Umbilical cord (tissue), 2 donors: Measurements from ENCODE around the gene TOMM70. TPM values are rescaled to one million over a fixed set of nuclear protein-coding genes. Genes with fewer than 3 reads are reported as not detected.
"Not testable (repeated sequence)": the region's sequence is repeated elsewhere in the genome, so short reads cannot be mapped to it uniquely, and the experiment has no call there.

Experiments
- DNase-seq: peaks from one replicate; pipeline ENCODE4 v3.0.0-alpha.2; 2015; ENCODE audit warnings: low spot score
- total RNA-seq: library from RNA; depleted of rRNA; stranded (reverse); fragments of >200 nt; gene quantifications from one replicate; pipeline ENCODE4 v1.2.3, GENCODE V29; 2014; ENCODE audit warnings: low replicate concordance; ENCODE audit not compliant: insufficient read depth

The TOMM70 gene
- total RNA-seq, 1 donor from 2014 or later, result 58.7 TPM

DNA sequence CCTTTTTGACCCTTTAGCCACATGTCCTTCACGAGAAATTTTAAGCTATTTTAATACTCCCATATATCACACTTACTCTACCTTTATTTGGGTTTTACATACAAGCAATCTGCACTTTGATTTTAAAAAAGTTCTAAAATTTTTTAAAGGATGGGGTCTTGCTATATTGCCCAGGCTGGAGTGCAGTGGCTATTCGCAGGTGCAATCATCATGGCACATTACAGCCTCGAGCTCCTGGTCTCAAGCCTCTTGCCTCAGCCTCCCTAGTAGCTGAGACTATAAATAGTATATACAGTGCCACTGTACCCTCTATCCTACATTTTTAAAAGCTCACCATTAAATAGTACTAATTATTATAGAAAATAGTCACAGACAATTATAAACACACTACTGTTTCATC, 36.5 kb downstream of the TOMM70 start:
- no peak for DNase-seq

DNA sequence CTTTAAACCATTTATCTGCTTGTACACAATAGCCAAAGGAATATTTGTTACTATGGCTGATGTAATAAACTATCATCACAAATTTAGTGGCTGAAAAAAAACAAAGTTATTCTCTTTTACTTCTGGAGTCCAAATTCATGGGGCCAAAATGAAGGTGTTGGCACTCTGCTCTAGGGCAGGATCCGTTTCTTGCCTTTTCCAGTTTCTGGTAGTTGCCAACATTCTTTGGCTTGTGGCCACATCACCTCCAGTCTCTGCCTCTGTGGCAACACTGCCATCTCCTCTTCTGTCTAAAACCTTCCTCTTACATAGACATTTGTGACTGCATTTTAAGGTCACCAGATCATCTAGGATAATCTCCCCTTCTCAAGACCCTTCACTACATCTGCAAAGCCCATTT, 39.0 kb downstream of the TOMM70 start:
- DNase-seq, result no peak

DNA sequence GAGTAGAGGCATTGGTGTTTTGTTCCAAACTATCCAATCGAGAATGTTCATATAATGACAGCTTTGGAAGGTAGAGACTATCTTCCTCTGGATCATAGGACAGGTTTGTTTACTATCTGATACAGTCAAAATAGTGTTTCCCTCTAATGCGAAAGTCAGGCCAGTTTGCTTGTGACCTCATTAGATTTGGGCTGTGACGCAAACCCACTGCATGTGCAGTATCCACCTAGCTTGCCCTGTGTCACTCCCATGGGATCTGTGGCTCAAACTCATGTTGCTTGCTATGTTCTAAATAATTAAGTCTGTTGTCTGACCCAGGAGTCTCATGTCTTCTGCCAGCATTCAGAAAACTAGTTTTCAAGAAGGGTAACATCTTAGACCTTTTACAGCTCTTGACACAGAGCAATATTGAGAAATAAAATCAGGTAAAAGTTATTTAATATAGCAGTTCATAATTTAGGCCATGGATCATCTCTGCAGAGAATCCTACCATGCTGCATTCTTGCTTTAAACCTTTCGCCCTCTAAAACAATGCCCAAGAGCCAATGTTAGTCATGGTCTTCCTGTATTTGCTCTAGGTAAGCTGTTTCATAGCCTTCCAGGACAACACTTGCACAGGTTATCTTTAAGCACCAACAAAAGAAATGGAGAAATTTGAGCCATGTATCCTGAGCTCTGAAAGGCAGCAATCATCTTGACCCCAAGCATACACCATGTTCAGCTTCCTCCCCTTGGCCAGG, 40.0 kb downstream of the TOMM70 start:
- no peak for DNase-seq

DNA sequence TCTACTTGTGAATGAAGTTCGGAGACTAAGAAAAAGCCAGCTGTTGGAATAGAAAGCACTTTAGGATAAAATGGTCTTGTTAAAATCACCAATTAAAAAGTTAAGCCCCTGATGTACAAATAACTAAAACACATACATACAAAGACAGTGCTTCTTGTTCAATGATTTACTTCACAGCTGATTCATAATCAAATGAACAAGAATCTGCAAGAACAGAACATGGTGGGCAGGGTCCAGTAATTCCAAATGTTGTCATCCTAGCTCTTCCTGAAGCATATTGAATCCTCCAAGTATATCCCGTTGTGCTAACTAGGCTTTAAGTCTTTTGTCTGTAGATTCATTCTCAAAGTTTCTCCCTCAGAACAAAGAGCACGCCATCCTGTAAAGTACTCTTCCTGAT, 41.9 kb downstream of the TOMM70 start:
- no peak for DNase-seq

DNA sequence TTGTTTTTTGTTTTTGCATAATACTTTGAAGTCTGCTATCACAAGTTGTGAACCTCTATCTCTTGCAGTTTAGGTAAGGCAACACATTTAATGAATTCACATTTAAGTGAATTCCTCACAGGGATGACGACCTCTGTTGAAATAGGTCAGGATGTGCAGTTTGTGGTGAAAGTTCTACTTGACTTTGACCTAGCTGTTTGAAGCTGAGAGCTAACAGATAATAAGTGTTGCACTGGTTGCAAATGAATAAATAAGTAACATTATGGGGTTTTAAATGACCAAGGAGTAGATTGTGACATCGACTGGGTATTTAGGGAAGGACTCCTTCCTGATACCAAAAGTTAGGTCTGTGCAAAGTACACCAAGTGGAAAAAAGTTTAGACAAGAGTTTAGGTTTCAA, 42.5 kb downstream of the TOMM70 start:
- no peak for DNase-seq

GRCh38 chr3:100354850-100355249, 46.0 kb downstream of the TOMM70 start:
- peak; percentile 36 for DNase-seq

- peak; percentile 66 for DNase-seq
These were observed 48.3 kb downstream of the TOMM70 start for GRCh38 chr3:100352296-100353231.

DNA sequence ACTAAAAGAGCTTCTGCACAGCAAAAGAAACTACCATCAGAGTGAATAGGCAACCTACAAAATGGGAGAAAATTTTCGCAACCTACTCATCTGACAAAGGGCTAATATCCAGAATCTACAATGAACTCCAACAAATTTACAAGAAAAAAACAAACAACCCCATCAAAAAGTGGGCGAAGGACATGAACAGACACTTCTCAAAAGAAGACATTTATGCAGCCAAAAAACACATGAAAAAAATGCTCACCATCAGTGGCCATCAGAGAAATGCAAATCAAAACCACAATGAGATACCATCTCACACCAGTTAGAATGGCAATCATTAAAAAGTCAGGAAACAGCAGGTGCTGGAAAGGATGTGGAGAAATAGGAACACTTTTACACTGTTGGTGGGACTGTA, 49.1 kb downstream of the TOMM70 start:
- not testable (repeated sequence) for DNase-seq

GRCh38 chr3:100348727-100349126, 52.2 kb downstream of the TOMM70 start:
- DNase-seq, result no peak

- DNase-seq, result no peak
These were observed 60.4 kb downstream of the TOMM70 start for GRCh38 chr3:100340527-100340926.

DNA sequence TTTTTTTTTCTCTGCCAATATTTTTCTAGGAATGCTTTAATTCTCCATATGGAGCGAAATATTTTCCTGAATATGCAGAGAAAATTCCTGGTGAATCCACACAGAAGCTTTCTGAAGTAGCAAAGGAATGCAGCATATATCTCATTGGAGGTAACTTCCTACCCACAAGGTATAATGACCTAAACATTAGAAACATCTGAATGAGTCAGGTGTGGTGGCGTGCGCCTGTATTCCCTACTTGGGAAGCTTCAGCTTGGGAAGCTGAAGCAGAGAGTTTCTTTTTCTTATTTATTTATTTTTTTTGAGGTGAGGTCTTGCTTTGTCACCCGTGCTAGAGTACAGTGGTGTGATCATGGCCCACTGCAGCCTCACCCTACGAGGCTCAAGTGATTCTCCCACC, 61.1 kb downstream of the TOMM70 start:
- DNase-seq, result no peak

- no peak for DNase-seq
These were observed 62.0 kb downstream of the TOMM70 start for GRCh38 chr3:100338911-100339310.

- DNase-seq, result not testable (repeated sequence)
These were observed 64.7 kb downstream of the TOMM70 start for GRCh38 chr3:100336229-100336628.

DNA sequence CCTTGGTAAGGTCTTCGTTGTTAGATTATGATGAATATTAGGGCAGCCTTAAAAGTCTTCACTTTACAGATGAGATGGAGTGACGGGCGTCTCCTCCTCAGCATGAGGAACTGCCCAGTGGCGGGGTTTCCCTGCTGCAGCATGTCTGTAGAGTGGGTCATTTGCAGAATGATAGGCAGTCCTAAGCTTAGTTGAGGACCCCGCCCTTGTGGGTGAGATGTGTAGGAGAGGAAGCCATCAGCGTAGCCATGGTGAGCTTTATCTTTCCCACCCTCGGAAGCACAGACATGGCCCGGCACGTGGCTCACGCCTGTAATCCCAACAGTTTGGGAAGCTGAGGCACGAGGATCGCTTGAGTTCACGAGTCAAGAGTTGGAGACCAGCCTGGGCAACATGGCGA, 65.5 kb downstream of the TOMM70 start:
- peak; percentile 12 for DNase-seq

DNA sequence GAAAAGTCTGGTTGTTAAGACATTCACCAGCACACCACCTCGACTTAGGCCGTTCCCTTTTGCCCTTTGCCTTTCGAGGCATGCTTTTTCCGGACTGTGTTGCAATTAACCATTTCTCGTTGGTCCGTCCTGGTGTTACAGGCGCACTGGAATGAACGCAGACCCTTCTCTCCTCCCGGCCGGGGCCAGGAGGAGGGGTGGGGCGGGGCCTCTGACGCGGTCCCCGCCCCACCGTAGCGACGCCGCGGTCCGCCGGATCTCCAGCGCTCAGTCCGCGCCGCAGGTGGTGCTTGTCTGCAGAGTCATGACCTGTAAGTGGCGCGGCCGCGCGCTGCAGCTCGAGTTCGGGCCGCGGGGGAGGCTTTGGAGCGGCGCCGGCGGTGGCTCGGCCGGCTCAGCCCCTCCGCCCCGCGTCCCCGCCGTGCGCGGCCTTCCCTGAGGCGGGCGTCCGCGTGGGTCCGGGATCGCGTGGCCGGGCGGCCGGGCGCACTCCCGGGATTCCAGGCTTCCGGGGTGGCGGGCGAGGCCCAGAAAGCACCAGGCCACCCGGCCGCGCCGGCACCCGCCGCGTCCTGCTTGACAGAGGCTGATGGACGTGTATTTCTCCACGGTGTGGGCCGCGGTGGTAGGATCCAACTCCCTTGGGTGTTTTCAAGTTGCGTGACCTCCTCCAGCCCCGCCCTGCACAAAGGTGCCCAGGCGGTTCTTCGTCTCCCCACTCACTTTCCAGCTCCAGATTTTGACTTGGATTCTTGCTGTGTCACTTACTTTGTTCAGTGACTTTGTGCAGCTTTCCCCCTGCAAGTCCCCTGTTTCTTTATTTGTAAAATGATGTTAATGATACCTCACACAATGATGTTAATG, 66.2 kb downstream of the TOMM70 start, which contains the start of gene NIT2:
Gene NIT2, plus strand, starts transcription at position 270 of the 864 bp plus-strand sequence. Its CDS starts 35 bp downstream, at position 305.
- DNase-seq, result peak; percentile 81

GRCh38 chr3:100333970-100334487, 66.9 kb downstream of the TOMM70 start:
- no peak for DNase-seq

DNA sequence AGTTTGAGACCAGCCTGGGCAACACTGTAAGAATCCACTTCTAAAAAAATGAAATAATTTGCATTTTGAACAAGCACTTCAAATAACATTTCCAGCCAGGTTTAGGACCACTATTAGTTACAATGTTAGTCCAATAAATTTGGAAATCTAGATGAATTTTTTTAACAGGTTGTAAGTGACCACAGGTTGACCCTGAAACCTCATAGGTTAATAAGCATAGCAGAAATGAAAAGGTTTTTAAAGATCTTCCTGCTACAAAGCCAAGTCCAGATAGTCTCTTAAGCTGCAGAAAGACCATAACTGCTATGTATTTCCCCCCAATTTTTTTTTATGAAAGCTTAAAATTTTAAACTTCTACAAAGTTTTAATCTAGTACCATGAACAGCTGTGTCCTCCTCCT, 67.8 kb downstream of the TOMM70 start:
- DNase-seq, result no peak

- DNase-seq, result no peak
These were observed 69.2 kb downstream of the TOMM70 start for GRCh38 chr3:100331660-100332059.

DNA sequence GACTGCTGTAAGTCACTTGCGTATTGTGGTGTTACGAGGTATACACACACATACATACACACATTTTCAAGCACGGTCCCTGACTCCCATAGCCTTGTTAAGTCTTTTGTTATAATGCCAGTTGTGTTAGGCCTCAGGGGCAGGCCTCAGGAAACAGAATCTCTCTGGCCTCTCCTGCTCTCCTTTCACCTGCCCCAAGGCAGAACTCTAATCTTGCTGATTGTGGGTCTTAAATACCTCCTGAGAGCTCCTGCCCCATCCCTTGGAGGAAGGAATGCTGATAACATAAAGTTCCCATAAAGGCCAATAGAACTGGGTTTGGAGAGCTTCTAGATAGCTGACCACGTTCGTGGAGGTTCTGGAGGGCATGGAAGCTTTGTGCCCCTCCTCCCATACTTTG, 70.2 kb downstream of the TOMM70 start:
- no peak for DNase-seq

DNA sequence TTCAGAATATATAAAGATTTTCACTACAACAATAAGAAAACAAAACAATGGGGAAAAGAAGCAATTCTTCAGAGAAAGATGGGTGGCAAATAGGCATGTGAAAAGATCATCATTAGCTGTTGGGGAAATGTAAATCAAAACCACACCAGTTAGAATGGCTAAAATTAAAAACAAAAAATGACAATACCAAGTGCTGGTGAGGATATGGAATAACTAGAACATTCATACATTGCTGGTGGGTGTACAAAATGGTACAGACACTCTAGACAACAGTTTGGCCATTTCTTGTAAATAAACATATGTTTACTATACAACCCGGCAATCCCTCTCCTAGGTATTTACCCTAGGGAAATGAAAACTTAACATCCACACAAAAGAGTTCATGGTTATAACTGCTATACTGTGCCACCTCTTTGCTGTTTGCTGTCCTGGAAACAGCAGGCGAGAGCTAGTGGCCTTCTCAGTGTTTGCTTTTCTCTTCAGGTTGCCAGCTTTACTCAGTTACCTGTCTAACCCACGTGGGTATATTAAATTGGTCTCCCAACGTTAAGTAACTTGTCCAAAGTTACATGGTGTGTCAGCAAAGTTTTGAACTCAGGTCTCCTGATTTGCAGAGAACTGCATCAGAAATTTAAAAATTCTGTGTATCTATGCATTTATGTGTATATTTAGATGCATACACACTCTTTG, 70.9 kb downstream of the TOMM70 start:
- DNase-seq, result no peak

GRCh38 chr3:100327377-100327776, 73.5 kb downstream of the TOMM70 start:
- not testable (repeated sequence) for DNase-seq
